HCT116 (cell line): ENCODE measurements around the gene PLAU.

Source experiments
- CTCF ChIP-seq, 3 experiments: fragments of 200-600 bp in 1 of 3; sonication (generic) in 1 of 3; IDR thresholded peaks in 2 of 3; conservative IDR thresholded peaks in 1 of 3; 2 replicates each; pipeline ENCODE4 v1.5.1; 2012 to 2017; ENCODE audit warnings: low read depth in 2 of 3, low read length in 2 of 3, antibody characterized with exemption in 1 of 3, borderline replicate concordance in 1 of 3, control low read depth in 1 of 3, mild to moderate bottlenecking in 1 of 3, mixed read lengths in 1 of 3, mixed run types in 1 of 3, moderate library complexity in 1 of 3; ENCODE audit not compliant: insufficient read depth in 1 of 3
- EZH2 ChIP-seq: fragments of 200-600 bp; sonication (generic); IDR thresholded peaks from 2 replicates; pipeline ENCODE4 v1.6.1; 2017; ENCODE audit warnings: antibody characterized with exemption, mixed run types
- EZH2phosphoT487 ChIP-seq: fragments of 200-600 bp; IDR thresholded peaks from 2 replicates; pipeline ENCODE4 v1.6.1; 2018; ENCODE audit warnings: antibody characterized with exemption, borderline replicate concordance
- JUND ChIP-seq: IDR thresholded peaks from 2 replicates; pipeline ENCODE4 v1.6.1; 2012
- MAX ChIP-seq: IDR thresholded peaks from 2 replicates; pipeline ENCODE4 v1.6.1; 2012
- POLR2A ChIP-seq: IDR thresholded peaks from 2 replicates; pipeline ENCODE4 v1.7.0; 2011; ENCODE audit warnings: borderline replicate concordance; ENCODE audit not compliant: insufficient read depth, insufficient read length; ENCODE audit errors: extremely low read depth
- RAD21 ChIP-seq: IDR thresholded peaks from 2 replicates; pipeline ENCODE4 v1.6.1; 2012; ENCODE audit warnings: low read depth, mild to moderate bottlenecking
- REST ChIP-seq: IDR thresholded peaks from 2 replicates; pipeline ENCODE4 v1.6.1; 2012; ENCODE audit warnings: low read depth
- SIN3A ChIP-seq: IDR thresholded peaks from 2 replicates; pipeline ENCODE4 v1.6.1; 2012; ENCODE audit warnings: low read depth
- SP1 ChIP-seq: IDR thresholded peaks from 2 replicates; pipeline ENCODE4 v1.6.1; 2012; ENCODE audit warnings: low read depth
- SRF ChIP-seq: IDR thresholded peaks from 2 replicates; pipeline ENCODE4 v1.6.1; 2012; ENCODE audit warnings: low read depth
- TCF7L2 ChIP-seq: IDR thresholded peaks from 2 replicates; pipeline ENCODE4 v1.7.0; 2011; ENCODE audit warnings: borderline replicate concordance, inconsistent platforms; ENCODE audit not compliant: insufficient read depth, insufficient read length; ENCODE audit errors: extremely low read depth
- YY1 ChIP-seq: IDR thresholded peaks from 2 replicates; pipeline ENCODE4 v1.6.1; 2011; ENCODE audit warnings: low read length, low read depth, moderate library complexity, mild to moderate bottlenecking; ENCODE audit not compliant: insufficient replicate concordance; ENCODE audit errors: extremely low read depth
- ZFX ChIP-seq: fragments of 450-650 bp; IDR thresholded peaks from 2 replicates; pipeline ENCODE4 v1.6.1; 2017

GRCh38 chr10:73964743-73965142, 53.8 kb downstream of the PLAU start:
- TF ChIP-seq CTCF (IDR thresholded peaks at IDR 0.05 in 2 of 3, conservative IDR thresholded peaks at IDR 0.05 in 1 of 3; ENCODE audit: borderline replicate concordance in 1 of 3, insufficient read depth in 1 of 3, low read depth in 2 of 3, low read length in 2 of 3), result no peak
- TF ChIP-seq YY1, result no peak
- TF ChIP-seq POLR2A, result no peak
- TF ChIP-seq RAD21, result no peak
- no peak for TF ChIP-seq EZH2
- no peak for TF ChIP-seq SIN3A
- TF ChIP-seq REST, result no peak
- no peak for TF ChIP-seq SRF
- TF ChIP-seq MAX, result no peak
- TF ChIP-seq ZFX, result no peak
- no peak for TF ChIP-seq JUND
- TF ChIP-seq EZH2phosphoT487, result no peak
- no peak for TF ChIP-seq TCF7L2
- TF ChIP-seq SP1, result no peak
